ENCODE measurements around the gene ZDHHC4.

DNA sequence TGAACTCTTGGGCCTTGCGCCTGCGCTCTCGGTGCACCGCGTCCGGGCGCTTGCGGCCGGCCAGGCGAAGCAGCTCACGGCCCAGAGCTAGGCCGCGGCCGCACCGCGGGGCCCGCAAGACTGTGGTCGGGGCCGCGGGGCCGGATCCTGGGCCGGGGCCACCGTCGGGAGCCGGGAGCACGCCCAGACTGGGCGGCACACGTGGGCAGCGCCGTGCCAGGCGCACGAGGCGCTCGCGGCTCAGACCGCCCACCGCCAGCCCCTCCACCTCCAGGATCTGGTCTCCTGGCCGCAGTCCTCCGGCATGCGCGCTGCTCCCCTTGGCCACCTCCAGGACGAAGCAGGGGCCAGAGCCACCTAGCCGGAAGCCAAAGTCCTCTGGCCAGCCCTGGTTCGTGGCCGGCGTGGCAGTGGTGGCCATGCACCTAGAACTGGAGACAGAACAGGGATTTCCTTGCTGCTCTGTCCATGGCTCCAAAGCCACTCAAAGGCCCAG is 26.2 kb upstream of the ZDHHC4 start, which contains the start of gene GRID2IP:
- no peak for TF ChIP-seq ZNF784 (CRISPR knock-in tag; IDR thresholded peaks at IDR 0.05; ENCODE audit: borderline replicate concordance)
- TF ChIP-seq, protein P1, sequence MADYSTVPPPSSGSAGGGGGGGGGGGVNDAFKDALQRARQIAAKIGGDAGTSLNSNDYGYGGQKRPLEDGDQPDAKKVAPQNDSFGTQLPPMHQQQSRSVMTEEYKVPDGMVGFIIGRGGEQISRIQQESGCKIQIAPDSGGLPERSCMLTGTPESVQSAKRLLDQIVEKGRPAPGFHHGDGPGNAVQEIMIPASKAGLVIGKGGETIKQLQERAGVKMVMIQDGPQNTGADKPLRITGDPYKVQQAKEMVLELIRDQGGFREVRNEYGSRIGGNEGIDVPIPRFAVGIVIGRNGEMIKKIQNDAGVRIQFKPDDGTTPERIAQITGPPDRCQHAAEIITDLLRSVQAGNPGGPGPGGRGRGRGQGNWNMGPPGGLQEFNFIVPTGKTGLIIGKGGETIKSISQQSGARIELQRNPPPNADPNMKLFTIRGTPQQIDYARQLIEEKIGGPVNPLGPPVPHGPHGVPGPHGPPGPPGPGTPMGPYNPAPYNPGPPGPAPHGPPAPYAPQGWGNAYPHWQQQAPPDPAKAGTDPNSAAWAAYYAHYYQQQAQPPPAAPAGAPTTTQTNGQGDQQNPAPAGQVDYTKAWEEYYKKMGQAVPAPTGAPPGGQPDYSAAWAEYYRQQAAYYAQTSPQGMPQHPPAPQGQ (CRISPR knock-in tag; IDR thresholded peaks at IDR 0.05; ENCODE audit: borderline replicate concordance): no peak
- no peak for TF ChIP-seq RAD21 (CRISPR knock-in tag; IDR thresholded peaks at IDR 0.05)
- no peak for TF ChIP-seq JARID2 (CRISPR knock-in tag; IDR thresholded peaks at IDR 0.05; ENCODE audit: insufficient replicate concordance)
- no peak for TF ChIP-seq JUNB (CRISPR knock-in tag; IDR thresholded peaks at IDR 0.05; ENCODE audit: borderline replicate concordance)
- TF ChIP-seq GABPA (IDR thresholded peaks at IDR 0.05; ENCODE audit: low read depth, low read length): no peak
- no peak for TF ChIP-seq GABPA (CRISPR knock-in tag; IDR thresholded peaks at IDR 0.05; ENCODE audit: low read depth)
- no peak for TF ChIP-seq ZFP41 (CRISPR knock-in tag; IDR thresholded peaks at IDR 0.05; ENCODE audit: borderline replicate concordance)
- TF ChIP-seq ZNF839 (CRISPR knock-in tag; IDR thresholded peaks at IDR 0.05; ENCODE audit: borderline replicate concordance): no peak
- TF ChIP-seq CBX5 (CRISPR knock-in tag; IDR thresholded peaks at IDR 0.05; ENCODE audit: borderline replicate concordance): no peak
- TF ChIP-seq EHMT2 (IDR thresholded peaks at IDR 0.05; ENCODE audit: borderline replicate concordance, low read depth, low read length): no peak
